Testis (tissue), 3 donors: Measurements from ENCODE around the gene RBM4. TPM values are rescaled to one million over a fixed set of nuclear protein-coding genes. Genes with fewer than 3 reads are reported as not detected.

Experiments
- DNase-seq: peaks from one replicate; pipeline ENCODE4 v3.0.0-alpha.2; 2019
- H3K27ac ChIP-seq, 2 donors: fragments of 200-600 bp; sonication (generic); one replicate each; pipeline ENCODE4 v1.5.1; 2019
- H3K27me3 ChIP-seq: fragments of 200-600 bp; sonication (generic); one replicate; pipeline ENCODE4 v1.5.1; 2019
- H3K36me3 ChIP-seq: fragments of 200-600 bp; sonication (generic); one replicate; pipeline ENCODE4 v1.5.1; 2017; ENCODE audit warnings: low read depth; ENCODE audit errors: missing control alignments
- H3K4me1 ChIP-seq: fragments of 200-600 bp; sonication (generic); one replicate; pipeline ENCODE4 v1.5.1; 2019
- H3K4me3 ChIP-seq, 2 donors: fragments of 200-600 bp; sonication (generic); one replicate each; pipeline ENCODE4 v1.5.1; 2017 to 2019
- H3K9me3 ChIP-seq: fragments of 200-600 bp; sonication (generic); one replicate; pipeline ENCODE4 v1.5.1; 2017
- POLR2A ChIP-seq: fragments of 450-650 bp; IDR thresholded peaks from one replicate; pipeline ENCODE4 v1.6.1; 2017; ENCODE audit warnings: antibody characterized with exemption, mild to moderate bottlenecking, moderate library complexity
- WGBS, 2 donors: methylation state at CpG; one replicate each; pipeline ENCODE4 v1.1.5; 2018; 5-methylcytosine and 5-hydroxymethylcytosine counted together
- intact Hi-C: fragments of 100-400 bp; cut with DNase I; formaldehyde crosslinking; loops from one replicate; pipeline ENCODE4 v1.15.1; 2023; ENCODE audit warnings: low total_unique reads
- polyA plus RNA-seq: library from polyadenylated mRNA; stranded (reverse); fragments of 350-450 nt; fragmentation: Illumina TruSeq; extraction: RNeasy Lipid Tissue Mini Kit (QIAGEN cat#74804); gene quantifications from one replicate; pipeline ENCODE4 v1.2.3, GENCODE V29; 2014; ENCODE audit warnings: low read depth, low replicate concordance; ENCODE audit not compliant: insufficient read depth
- total RNA-seq, 2 donors: library from RNA; depleted of rRNA; stranded (reverse); fragments of >200 nt; gene quantifications; one replicate each; pipeline ENCODE4 v1.2.3, GENCODE V29; 2016
- TF ChIP-seq, protein P1 (sequence below), 3 experiments: fragments of 450-650 bp in 2 of 3; fragments of 200-600 bp in 1 of 3; sonication (generic) in 1 of 3; IDR thresholded peaks; one replicate each; pipeline ENCODE4 v1.5.1; 2016 to 2019; ENCODE audit warnings: antibody characterized with exemption in 3 of 3, mild to moderate bottlenecking in 2 of 3, moderate library complexity in 1 of 3

The RBM4 gene
- total and polyA plus RNA-seq, 3 donors from 2014 or later = 95.2 to 137 (median 123) TPM

DNA sequence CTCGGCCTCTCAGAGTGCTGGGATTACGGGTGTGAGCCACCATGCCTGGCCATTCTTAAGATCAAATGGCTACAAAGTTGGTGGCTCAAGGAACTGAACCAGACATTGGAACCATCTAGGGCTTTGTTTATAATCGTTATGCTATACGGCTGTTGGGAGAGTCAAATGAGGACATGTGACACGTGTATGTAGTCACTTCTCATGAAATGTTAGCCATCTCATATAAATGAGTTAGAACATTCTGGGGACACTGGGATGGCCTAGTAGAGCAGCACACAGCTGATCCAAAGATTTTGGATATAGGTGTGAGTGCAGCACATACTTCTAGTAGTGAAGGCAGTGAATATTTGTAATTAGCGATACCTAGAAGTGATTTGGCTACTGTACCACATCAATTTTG lies 6.6 kb upstream of the RBM4 start:
- Histone ChIP-seq H3K27me3 (no peaks in the 10 kb centered on the region), H3K4me1 (no peaks in the 10 kb centered on the region), H3K36me3 (no peaks in the 10 kb centered on the region), H3K9me3 (no peaks in the 10 kb centered on the region), H3K4me3 (no peak overlapping the region), H3K27ac (no peak overlapping the region)
- TF ChIP-seq, protein P1, sequence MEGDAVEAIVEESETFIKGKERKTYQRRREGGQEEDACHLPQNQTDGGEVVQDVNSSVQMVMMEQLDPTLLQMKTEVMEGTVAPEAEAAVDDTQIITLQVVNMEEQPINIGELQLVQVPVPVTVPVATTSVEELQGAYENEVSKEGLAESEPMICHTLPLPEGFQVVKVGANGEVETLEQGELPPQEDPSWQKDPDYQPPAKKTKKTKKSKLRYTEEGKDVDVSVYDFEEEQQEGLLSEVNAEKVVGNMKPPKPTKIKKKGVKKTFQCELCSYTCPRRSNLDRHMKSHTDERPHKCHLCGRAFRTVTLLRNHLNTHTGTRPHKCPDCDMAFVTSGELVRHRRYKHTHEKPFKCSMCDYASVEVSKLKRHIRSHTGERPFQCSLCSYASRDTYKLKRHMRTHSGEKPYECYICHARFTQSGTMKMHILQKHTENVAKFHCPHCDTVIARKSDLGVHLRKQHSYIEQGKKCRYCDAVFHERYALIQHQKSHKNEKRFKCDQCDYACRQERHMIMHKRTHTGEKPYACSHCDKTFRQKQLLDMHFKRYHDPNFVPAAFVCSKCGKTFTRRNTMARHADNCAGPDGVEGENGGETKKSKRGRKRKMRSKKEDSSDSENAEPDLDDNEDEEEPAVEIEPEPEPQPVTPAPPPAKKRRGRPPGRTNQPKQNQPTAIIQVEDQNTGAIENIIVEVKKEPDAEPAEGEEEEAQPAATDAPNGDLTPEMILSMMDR (IDR thresholded peaks at IDR 0.05) = no peak
- DNase-seq = no peak
- WGBS, 2 donors = 86 to 94% methylated on average over 6 of the region's 6 CpGs
- intact Hi-C loops = no loop called here

- TF ChIP-seq, protein P1 (IDR thresholded peaks at IDR 0.05) = no peak
- TF ChIP-seq POLR2A = no peak
- intact Hi-C loops = no loop called here
- no peak for DNase-seq
- H3K9me3 ChIP-seq = no peaks in the 10 kb centered on the region
- no peaks in the 10 kb centered on the region for H3K36me3 ChIP-seq
- no peak overlapping the region for H3K4me3 ChIP-seq
- 81 to 88% methylated on average over 2 of the region's 2 CpGs for WGBS, 2 donors
- H3K27ac ChIP-seq = no peak overlapping the region
- peaks cover 9% of the 10 kb centered on the region for H3K4me1 ChIP-seq
- H3K27me3 ChIP-seq = no peaks in the 10 kb centered on the region
These were observed 5.6 kb upstream of the RBM4 start for GRCh38 chr11:66632952-66633351.

DNA sequence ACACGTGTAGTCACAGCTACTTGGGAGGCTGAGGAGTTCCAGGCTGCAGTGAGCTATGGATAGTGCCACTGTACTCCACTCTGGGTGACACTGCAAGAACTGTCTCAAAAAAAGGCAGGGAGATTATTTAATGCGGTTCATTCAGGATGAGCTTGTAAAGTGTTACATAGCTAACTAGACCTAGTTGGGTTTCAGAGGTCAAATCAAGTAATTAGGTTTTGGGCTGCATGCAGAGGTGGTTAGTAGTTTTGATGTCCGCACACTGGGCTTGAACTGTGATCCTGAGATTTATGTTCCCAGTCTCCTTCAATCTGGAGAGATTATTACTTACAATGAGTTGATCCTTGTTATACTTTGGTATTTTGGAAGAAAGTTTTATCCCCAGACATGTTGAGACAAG lies 2.1 kb upstream of the RBM4 start:
- no peak overlapping the region for H3K4me3 ChIP-seq
- H3K27ac ChIP-seq = no peak overlapping the region
- no peaks in the 10 kb centered on the region for H3K27me3 ChIP-seq
- 76 to 88% methylated on average over 3 of the region's 3 CpGs for WGBS, 2 donors
- intact Hi-C loops = loop anchor here (5.0 kb wide), 1 partner anchor 41 kb away; the partner anchor contains the start of gene RBM4B
- H3K9me3 ChIP-seq = no peaks in the 10 kb centered on the region
- no peak for DNase-seq
- no peak for TF ChIP-seq POLR2A
- TF ChIP-seq, protein P1 (IDR thresholded peaks at IDR 0.05) = no peak
- H3K36me3 ChIP-seq = no peaks in the 10 kb centered on the region
- H3K4me1 ChIP-seq = peaks cover 26% of the 10 kb centered on the region

DNA sequence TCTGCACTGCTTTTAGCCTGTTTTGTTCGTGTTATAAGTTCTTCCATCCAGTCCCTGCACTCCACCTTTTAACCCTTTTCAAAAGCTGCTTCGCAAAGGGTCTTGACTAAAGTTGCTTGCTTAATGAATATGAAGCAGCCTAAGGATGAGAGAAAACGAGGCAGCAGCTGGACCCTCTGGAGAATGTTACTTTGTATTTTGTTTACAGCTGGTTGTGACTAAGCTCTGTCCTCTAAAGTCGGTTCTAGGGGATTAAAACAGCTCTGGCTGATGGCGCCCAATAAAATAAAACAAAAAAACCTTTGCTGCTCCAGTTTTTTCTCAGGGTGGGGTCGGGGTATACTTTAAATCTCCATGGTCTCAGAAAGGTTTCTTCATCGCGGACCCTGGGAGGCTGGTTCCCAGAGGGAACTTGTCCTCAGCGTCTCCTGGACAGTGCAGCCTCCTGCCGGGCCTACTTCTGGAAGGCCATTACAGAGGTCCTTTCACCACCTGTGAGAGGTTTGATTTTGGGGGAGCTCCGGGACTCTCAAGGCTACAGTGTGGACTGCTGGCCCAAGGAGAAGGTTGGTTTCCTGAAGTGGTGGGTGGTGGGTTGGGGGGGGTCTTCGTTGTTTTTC lies 836 bp upstream of the RBM4 start:
- intact Hi-C loops = loop anchor here (5.0 kb wide), 1 partner anchor 40 kb away; the partner anchor contains the start of gene RBM4B

More for the DNA sequence above, 836 bp upstream of the RBM4 start:
- 25 to 26% methylated on average over 12 of the region's 12 CpGs for WGBS, 2 donors
- DNase-seq = peak; percentile 54
- no peaks in the 10 kb centered on the region for H3K36me3 ChIP-seq
- peak overlapping the region; percentile 82 to 95 for H3K4me3 ChIP-seq
- TF ChIP-seq, protein P1 (IDR thresholded peaks at IDR 0.05) = no peak
- no peak for TF ChIP-seq POLR2A
- peak overlapping the region; percentile 73 to 88 for H3K27ac ChIP-seq
- H3K27me3 ChIP-seq = no peaks in the 10 kb centered on the region
- no peaks in the 10 kb centered on the region for H3K9me3 ChIP-seq
- peaks cover 39% of the 10 kb centered on the region for H3K4me1 ChIP-seq
